Lower lobe of right lung (tissue), 2 donors: ENCODE results near the gene SPATA7. TPM values are rescaled to one million over a fixed set of nuclear protein-coding genes. Genes with fewer than 3 reads are reported as not detected.

ENCODE experiments used
- ATAC-seq, 2 donors: fragments of 200-7000 bp; cut with Tn5 transposase; one replicate each; pipeline ENCODE4 v1.9.1; 2020 to 2022; ENCODE audit warnings: mild to moderate bottlenecking in 2 of 2, moderate library complexity in 2 of 2
- DNase-seq: peaks from one replicate; pipeline ENCODE4 v3.0.0-alpha.2; 2020
- H3K27ac ChIP-seq: fragments of 200-600 bp; one replicate; pipeline ENCODE4 v1.8.0; 2022
- H3K27me3 ChIP-seq: fragments of 200-600 bp; one replicate; pipeline ENCODE4 v1.8.0; 2022; ENCODE audit warnings: low read depth
- H3K36me3 ChIP-seq: fragments of 200-600 bp; one replicate; pipeline ENCODE4 v1.8.0; 2022; ENCODE audit warnings: mild to moderate bottlenecking
- H3K4me1 ChIP-seq: fragments of 200-600 bp; one replicate; pipeline ENCODE4 v1.8.0; 2022
- H3K4me3 ChIP-seq: fragments of 200-600 bp; one replicate; pipeline ENCODE4 v1.8.0; 2022; ENCODE audit warnings: mild to moderate bottlenecking
- H3K9me3 ChIP-seq: fragments of 200-600 bp; one replicate; pipeline ENCODE4 v1.8.0; 2022
- intact Hi-C: fragments of 100-400 bp; cut with DNase I; formaldehyde crosslinking; loops from one replicate; pipeline ENCODE4 v1.11.0; 2022
- total RNA-seq: library from RNA; stranded (reverse); fragmentation: NEBNext Ultra II Directional; extraction: Animal tissue kit (Norgen Biotek cat#: 25700); gene quantifications from one replicate; pipeline ENCODE4 v1.2.1, GENCODE V29; 2021
- TF ChIP-seq, protein P1 (sequence below): fragments of 200-600 bp; IDR thresholded peaks from one replicate; pipeline ENCODE4 v1.8.0; 2022; ENCODE audit warnings: antibody characterized with exemption, mild to moderate bottlenecking
- donor health status: DM: no; HTN: yes; CAD: no; lungs with severe emphysema.

SPATA7 gene
- total RNA-seq, 1 donor from 2014 or later, result 12.4 TPM

DNA sequence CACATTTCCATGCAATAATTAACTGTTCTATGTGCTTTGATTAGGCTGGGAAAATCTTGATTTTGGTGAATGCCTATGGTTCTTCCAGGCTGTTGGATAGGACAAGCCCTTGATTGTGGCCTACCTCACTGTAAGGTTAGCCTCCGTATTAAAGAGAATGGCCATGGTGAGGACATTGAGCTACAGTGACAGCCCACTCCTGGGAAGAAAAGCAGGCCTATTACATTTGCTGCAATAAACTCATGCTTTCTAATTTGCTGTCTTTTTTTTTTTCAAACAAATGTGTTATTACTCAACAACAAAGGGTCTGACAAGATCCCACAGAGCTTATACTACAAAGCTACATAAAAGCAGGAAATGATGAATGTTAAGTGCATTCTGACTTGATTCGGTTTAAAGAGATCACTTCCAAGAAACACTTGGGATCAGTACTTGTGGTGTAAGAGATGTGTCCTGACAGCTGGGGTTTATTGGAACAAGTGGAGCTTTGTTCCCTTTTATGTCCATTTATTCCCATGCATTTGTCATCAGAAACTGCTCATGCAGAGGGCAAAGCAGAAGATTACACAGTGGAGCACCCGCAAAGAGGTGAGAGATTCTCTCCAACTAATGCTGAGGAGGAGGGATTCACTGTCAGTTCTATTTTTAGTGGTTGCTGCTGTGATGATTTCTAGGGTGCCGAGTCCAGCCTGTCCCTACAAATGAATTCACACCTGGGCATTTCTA is 33.3 kb upstream of the SPATA7 start:
- no peaks in the 10 kb centered on the region for H3K36me3 ChIP-seq
- no peaks in the 10 kb centered on the region for H3K4me1 ChIP-seq
- H3K9me3 ChIP-seq, result no peaks in the 10 kb centered on the region
- DNase-seq, result no peak
- intact Hi-C loops, result no loop called here
- ATAC-seq, result no peak
- H3K4me3 ChIP-seq, result no peak overlapping the region
- H3K27me3 ChIP-seq, result no peaks in the 10 kb centered on the region
- no peak overlapping the region for H3K27ac ChIP-seq
- TF ChIP-seq, protein P1, sequence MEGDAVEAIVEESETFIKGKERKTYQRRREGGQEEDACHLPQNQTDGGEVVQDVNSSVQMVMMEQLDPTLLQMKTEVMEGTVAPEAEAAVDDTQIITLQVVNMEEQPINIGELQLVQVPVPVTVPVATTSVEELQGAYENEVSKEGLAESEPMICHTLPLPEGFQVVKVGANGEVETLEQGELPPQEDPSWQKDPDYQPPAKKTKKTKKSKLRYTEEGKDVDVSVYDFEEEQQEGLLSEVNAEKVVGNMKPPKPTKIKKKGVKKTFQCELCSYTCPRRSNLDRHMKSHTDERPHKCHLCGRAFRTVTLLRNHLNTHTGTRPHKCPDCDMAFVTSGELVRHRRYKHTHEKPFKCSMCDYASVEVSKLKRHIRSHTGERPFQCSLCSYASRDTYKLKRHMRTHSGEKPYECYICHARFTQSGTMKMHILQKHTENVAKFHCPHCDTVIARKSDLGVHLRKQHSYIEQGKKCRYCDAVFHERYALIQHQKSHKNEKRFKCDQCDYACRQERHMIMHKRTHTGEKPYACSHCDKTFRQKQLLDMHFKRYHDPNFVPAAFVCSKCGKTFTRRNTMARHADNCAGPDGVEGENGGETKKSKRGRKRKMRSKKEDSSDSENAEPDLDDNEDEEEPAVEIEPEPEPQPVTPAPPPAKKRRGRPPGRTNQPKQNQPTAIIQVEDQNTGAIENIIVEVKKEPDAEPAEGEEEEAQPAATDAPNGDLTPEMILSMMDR, result no peak

DNA sequence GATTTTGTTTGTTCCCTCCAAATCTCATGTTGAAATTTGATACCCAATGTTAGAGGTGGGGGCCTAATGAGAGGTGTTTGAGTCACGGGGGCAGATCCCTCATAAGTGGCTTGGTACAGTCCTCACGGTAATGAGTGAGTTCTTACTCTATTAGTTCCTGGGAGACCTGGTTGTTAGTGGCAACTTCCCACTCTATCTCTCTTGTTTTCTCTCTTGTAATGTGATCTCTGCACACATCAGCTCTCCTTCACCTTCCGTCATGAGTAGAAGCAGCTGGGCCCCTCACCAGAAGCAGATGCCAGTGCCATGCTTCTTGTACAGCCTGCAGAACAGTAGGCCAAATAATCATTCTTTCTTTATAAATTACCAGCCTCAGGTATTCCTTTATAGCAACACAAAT is 32.8 kb upstream of the SPATA7 start:
- no peak overlapping the region for H3K4me3 ChIP-seq
- H3K4me1 ChIP-seq, result no peaks in the 10 kb centered on the region
- TF ChIP-seq, protein P1, result no peak
- ATAC-seq (no peak), DNase-seq (no peak)
- H3K9me3 ChIP-seq, result no peaks in the 10 kb centered on the region
- H3K27me3 ChIP-seq, result no peaks in the 10 kb centered on the region
- H3K36me3 ChIP-seq, result no peaks in the 10 kb centered on the region
- H3K27ac ChIP-seq, result no peak overlapping the region
- intact Hi-C loops, result no loop called here

DNA sequence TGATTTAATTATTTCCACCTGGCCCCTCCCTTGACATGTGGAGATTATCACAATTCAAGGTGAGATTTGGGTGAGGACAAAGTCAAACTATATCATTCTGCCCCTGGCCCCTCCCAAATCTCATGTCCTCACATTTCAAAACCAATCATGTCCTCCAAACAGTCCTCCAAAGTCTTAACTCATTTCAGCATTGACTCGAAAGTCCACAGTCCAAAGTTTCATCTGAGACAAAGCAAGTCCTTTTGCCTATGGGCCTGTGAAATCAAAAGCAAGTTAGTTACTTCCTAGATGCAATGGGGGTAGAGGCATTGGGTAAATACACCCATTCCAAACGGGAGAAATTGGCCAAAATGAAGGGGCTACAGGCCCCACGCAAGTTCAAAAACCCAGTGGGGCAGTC is 31.1 kb upstream of the SPATA7 start:
- intact Hi-C loops, result no loop called here
- Histone ChIP-seq H3K4me1 (no peaks in the 10 kb centered on the region), H3K27me3 (no peaks in the 10 kb centered on the region), H3K4me3 (no peak overlapping the region), H3K9me3 (no peaks in the 10 kb centered on the region), H3K27ac (no peak overlapping the region), H3K36me3 (no peaks in the 10 kb centered on the region)
- DNase-seq (no peak), ATAC-seq (no peak)
- TF ChIP-seq, protein P1, result no peak

DNA sequence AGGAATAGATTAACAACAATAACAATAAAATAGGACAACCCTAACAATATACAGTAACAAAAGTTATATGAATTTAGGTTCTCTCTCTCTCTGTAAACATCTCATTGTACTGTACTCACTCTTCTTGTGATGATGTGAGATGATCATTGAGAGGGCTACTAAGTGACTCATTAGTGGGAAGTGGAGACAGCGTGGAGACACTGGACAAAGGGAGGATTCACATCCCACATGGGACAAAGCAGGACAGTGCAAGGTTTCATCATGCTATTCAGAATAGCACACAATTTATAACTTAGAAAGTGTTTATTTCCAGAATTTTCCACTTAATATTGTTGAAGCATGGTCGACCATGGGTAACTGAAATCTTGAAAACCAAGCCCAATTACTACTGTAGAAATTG is 26.0 kb upstream of the SPATA7 start:
- no peaks in the 10 kb centered on the region for H3K4me1 ChIP-seq
- ATAC-seq (no peak), DNase-seq (no peak)
- H3K36me3 ChIP-seq, result no peaks in the 10 kb centered on the region
- TF ChIP-seq, protein P1, result no peak
- no peaks in the 10 kb centered on the region for H3K27me3 ChIP-seq
- intact Hi-C loops, result no loop called here
- no peak overlapping the region for H3K27ac ChIP-seq
- no peak overlapping the region for H3K4me3 ChIP-seq
- H3K9me3 ChIP-seq, result no peaks in the 10 kb centered on the region

DNA sequence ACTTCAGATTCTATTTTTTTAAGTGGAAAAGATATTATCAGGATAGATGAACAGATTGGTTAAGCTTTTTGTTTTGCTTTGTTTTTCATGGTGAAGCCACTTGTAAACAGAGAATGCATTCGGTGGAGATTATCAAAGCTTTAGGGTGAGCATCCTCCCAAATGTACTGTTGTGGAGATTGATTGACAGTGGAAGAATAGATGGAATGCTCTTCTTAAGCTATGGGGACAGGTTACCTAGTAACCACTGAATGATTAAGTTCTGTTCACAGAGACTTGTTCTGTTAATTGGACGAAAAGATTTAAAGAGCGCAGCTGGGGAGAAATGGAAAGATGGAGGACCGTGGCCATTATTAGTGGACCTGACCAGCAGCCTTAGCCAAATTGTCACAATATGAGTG is 21.8 kb upstream of the SPATA7 start:
- Histone ChIP-seq H3K27ac (no peak overlapping the region), H3K27me3 (no peaks in the 10 kb centered on the region), H3K9me3 (no peaks in the 10 kb centered on the region), H3K36me3 (no peaks in the 10 kb centered on the region), H3K4me3 (no peak overlapping the region), H3K4me1 (no peaks in the 10 kb centered on the region)
- DNase-seq (no peak), ATAC-seq (no peak)
- intact Hi-C loops, result no loop called here
- TF ChIP-seq, protein P1, result no peak
